ENCODE data around the gene DNASE1. TPM values are rescaled to one million over a fixed set of nuclear protein-coding genes. Genes with fewer than 3 reads are reported as not detected.

Gene DNASE1
- polyA plus RNA-seq, 1 of the 3 experiments (the other 2 are of a cell fraction) = 19.8 TPM

- TF ChIP-seq USF2 (IDR thresholded peaks at IDR 0.05; ENCODE audit: borderline replicate concordance, low read depth, low read length) (no peak), TAF1 (IDR thresholded peaks at IDR 0.05; ENCODE audit: borderline replicate concordance, low read depth, low read length) (no peak), YY1 (IDR thresholded peaks at IDR 0.05; ENCODE audit: low read depth) (no peak), MXI1 (IDR thresholded peaks at IDR 0.05; ENCODE audit: low read depth, low read length) (no peak)
Measured at GRCh38 chr16:3664187-3664896, 9.9 kb downstream of the DNASE1 start (continued).

- H3K9me3 ChIP-seq = no peaks in the 10 kb centered on the region
- POLR2A ChIA-PET = no interaction called here
- no peak overlapping the region for H3K4me2 ChIP-seq
- no peaks in the 10 kb centered on the region for H3F3A ChIP-seq (replicated peaks; ENCODE audit: insufficient read depth)
- TF ChIP-seq MAX (IDR thresholded peaks at IDR 0.05; ENCODE audit: low read depth) (no peak), PBX3 (IDR thresholded peaks at IDR 0.05) (no peak), NRF1 (IDR thresholded peaks at IDR 0.05; ENCODE audit: low read depth, low read length) (no peak), RAD21 (IDR thresholded peaks at IDR 0.05; ENCODE audit: low read length) (no peak), JUND (IDR thresholded peaks at IDR 0.05) (no peak), TAF1 (IDR thresholded peaks at IDR 0.05; ENCODE audit: borderline replicate concordance, low read depth, low read length) (no peak), SMC3 (IDR thresholded peaks at IDR 0.05; ENCODE audit: low read depth, low read length) (no peak), FOXJ3 (CRISPR knock-in tag; IDR thresholded peaks at IDR 0.05) (no peak), USF2 (IDR thresholded peaks at IDR 0.05; ENCODE audit: borderline replicate concordance, low read depth, low read length) (no peak), EZH2phosphoT487 (IDR thresholded peaks at IDR 0.05; ENCODE audit: borderline replicate concordance, low read depth) (no peak), EP300 (IDR thresholded peaks at IDR 0.05; ENCODE audit: borderline replicate concordance in 1 of 2, low read depth in 1 of 2, low read length in 1 of 2) (no peak), MEF2A (IDR thresholded peaks at IDR 0.05; ENCODE audit: borderline replicate concordance, low read depth) (no peak)
- TF ChIP-seq, protein P1, sequence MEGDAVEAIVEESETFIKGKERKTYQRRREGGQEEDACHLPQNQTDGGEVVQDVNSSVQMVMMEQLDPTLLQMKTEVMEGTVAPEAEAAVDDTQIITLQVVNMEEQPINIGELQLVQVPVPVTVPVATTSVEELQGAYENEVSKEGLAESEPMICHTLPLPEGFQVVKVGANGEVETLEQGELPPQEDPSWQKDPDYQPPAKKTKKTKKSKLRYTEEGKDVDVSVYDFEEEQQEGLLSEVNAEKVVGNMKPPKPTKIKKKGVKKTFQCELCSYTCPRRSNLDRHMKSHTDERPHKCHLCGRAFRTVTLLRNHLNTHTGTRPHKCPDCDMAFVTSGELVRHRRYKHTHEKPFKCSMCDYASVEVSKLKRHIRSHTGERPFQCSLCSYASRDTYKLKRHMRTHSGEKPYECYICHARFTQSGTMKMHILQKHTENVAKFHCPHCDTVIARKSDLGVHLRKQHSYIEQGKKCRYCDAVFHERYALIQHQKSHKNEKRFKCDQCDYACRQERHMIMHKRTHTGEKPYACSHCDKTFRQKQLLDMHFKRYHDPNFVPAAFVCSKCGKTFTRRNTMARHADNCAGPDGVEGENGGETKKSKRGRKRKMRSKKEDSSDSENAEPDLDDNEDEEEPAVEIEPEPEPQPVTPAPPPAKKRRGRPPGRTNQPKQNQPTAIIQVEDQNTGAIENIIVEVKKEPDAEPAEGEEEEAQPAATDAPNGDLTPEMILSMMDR (IDR thresholded peaks at IDR 0.05) = no peak
- TF ChIP-seq, protein P2, sequence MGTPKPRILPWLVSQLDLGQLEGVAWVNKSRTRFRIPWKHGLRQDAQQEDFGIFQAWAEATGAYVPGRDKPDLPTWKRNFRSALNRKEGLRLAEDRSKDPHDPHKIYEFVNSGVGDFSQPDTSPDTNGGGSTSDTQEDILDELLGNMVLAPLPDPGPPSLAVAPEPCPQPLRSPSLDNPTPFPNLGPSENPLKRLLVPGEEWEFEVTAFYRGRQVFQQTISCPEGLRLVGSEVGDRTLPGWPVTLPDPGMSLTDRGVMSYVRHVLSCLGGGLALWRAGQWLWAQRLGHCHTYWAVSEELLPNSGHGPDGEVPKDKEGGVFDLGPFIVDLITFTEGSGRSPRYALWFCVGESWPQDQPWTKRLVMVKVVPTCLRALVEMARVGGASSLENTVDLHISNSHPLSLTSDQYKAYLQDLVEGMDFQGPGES (IDR thresholded peaks at IDR 0.05; ENCODE audit: low read depth, low read length) = no peak
- no peaks in the 10 kb centered on the region for H3K9me2 ChIP-seq
- no peaks in the 10 kb centered on the region for H3K27me3 ChIP-seq (ENCODE audit: insufficient read depth)
- peaks cover 14 to 62% of the 10 kb centered on the region in 2 experiments for H3K36me3 ChIP-seq (replicated peaks in 1 of 2; ENCODE audit: control insufficient read depth in 1 of 2, insufficient read depth in 2 of 2, low read length in 1 of 2)
- no peak overlapping the region for H3K4me3 ChIP-seq (ENCODE audit: low read depth in 2 of 2, low read length in 1 of 2)
- H2AFZ ChIP-seq (ENCODE audit: low read depth) = no peak overlapping the region
- H3K4me1 ChIP-seq (ENCODE audit: control insufficient read depth in 1 of 2, insufficient read depth in 2 of 2, low read depth in 1 of 2, low read length in 1 of 2) = no peaks in the 10 kb centered on the region
- WGBS (ENCODE audit: low lambda C conversion rate) = 67% methylated on average over 1 of the region's 6 CpGs
- H3K27ac ChIP-seq (ENCODE audit: low read depth in 2 of 2, low read length in 1 of 2) = no peak overlapping the region
- H3K9ac ChIP-seq = no peak overlapping the region
- no peaks in the 10 kb centered on the region for H4K20me1 ChIP-seq (ENCODE audit: insufficient read depth)
- DNase-seq = no peak
- CTCF ChIA-PET = interaction anchor here (1.8 to 3.5 kb wide), 2 partner anchors 12 to 25 kb away, joined by 5 to 15 read pairs; partner anchors contain the start of gene DNASE1
- H3K79me2 ChIP-seq (ENCODE audit: insufficient read depth) = no peaks in the 10 kb centered on the region
Measured at GRCh38 chr16:3665508-3665907, 11.0 kb downstream of the DNASE1 start.

All from SK-N-SH (cell line).